GM12872 (cell line): ENCODE data around the gene ATP10A.

ENCODE experiments used
- CTCF ChIP-seq: IDR thresholded peaks from 3 replicates; pipeline ENCODE4 v1.5.1; 2011; ENCODE audit warnings: low read depth, mild to moderate bottlenecking, low read length, moderate library complexity; ENCODE audit not compliant: insufficient read depth

Gene ATP10A

GRCh38 chr15:25653371-25653770, 209.8 kb downstream of the ATP10A start:
- no peak for TF ChIP-seq CTCF

- no peak for TF ChIP-seq CTCF
Observed at GRCh38 chr15:25652704-25653103, 210.4 kb downstream of the ATP10A start.

GRCh38 chr15:25649390-25649789, 213.7 kb downstream of the ATP10A start:
- no peak for TF ChIP-seq CTCF

GRCh38 chr15:25643120-25643519, 220.0 kb downstream of the ATP10A start:
- no peak for TF ChIP-seq CTCF

- TF ChIP-seq CTCF = no peak
Observed at GRCh38 chr15:25641762-25642161, 221.4 kb downstream of the ATP10A start.

DNA sequence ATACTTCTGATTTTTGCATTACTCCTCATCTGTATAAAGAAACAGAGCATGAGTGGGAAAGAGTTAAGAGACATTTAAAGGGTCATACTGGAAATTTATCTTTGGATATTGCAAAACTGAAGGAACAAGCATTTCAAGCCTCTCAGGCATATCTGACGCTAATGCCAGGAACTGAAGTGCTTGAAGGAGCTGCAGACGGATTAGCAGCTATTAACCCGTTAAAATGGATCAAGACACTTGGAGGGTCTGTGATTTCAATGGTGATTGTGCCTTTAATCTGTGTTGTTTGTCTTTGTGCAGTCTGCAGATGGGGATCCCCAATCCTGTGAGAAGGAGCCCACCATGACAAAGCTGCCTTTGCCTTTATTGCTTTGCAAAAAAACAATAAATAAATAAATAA, 221.8 kb downstream of the ATP10A start:
- TF ChIP-seq CTCF = no peak

DNA sequence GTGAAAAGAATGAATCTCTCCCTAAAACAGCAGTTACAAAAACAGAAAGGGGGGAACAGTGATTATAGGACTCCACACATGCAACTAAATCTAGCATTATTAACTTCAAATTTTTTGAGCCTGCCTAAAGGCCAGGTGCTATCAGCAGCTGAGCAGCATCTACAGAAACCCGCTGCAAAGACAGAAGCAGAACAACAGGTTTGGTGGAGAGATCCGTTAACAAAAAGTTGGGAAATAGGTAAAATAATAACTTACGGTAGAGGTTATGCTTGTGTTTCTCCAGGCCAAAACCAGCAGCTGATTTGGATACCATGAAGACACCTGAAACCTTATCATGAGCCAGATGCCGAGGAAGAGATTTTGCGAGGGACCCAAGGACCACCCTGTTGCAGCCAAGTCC, 222.7 kb downstream of the ATP10A start:
- no peak for TF ChIP-seq CTCF

DNA sequence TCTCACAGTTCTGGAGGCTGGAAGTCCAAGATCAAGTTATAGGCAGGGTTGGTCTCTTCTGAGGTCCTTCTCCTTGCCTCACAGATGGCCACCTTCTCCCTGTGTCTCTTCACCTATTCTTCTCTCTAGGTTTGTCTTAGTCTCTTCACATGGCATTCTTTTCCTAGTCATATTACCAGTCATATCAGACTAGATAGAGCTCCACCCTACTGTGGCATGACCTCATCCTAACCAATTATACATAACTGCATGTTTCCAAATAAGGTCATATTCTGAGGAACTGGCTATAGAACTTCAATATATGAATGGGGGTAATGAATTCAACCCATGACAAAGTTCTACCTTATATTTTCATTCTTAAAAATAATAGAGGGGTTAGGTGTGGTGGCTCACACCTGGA, 227.9 kb downstream of the ATP10A start:
- TF ChIP-seq CTCF = no peak
